C4-2B (cell line): Measurements from ENCODE around the gene TNNC1.

Experiments
- CTCF ChIP-seq: fragments of 450-650 bp; conservative IDR thresholded peaks from 2 replicates; pipeline ENCODE4 v1.5.1; 2017; ENCODE audit warnings: mild to moderate bottlenecking
- ZFX ChIP-seq: fragments of 450-650 bp; IDR thresholded peaks from 2 replicates; pipeline ENCODE4 v1.6.1; 2017

DNA sequence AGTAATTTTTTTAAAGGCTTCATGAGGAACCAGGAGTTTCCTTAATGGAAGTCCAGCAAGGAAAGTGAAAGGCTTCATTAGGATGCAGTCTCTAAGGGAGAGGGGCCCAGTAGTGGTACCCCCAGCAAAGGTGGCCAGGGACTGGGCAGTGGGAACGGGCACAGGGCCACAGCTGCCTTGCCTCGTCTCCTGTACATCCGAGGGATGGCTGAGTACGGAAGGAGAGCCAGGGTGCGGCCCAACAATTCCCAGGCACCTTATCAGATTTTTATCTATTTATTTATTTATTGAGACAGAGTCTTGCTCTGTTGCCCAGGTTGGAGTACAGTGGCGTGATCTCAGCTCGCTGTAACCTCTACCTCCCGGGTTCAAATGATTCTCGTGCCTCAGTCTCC, 23.4 kb downstream of the TNNC1 start:
- TF ChIP-seq CTCF (no peak), ZFX (no peak)
